Stomach (tissue), 9 donors: Measurements from ENCODE around the gene CCDC167. TPM values are rescaled to one million over a fixed set of nuclear protein-coding genes. Genes with fewer than 3 reads are reported as not detected.

Experiments
- DNase-seq, 2 donors: peaks; one replicate each; pipeline versions ENCODE4 v3.0.0 to v3.0.0-alpha.2; 2013 to 2019
- H3K27ac ChIP-seq, 5 donors: fragments of 200-600 bp in 4 of 5; sonication (generic) in 4 of 5; one replicate each; pipeline ENCODE4 v1.5.1; 2013 to 2019; ENCODE audit warnings: mild to moderate bottlenecking in 1 of 5, moderate library complexity in 1 of 5
- H3K27me3 ChIP-seq, 3 donors: fragments of 200-600 bp; sonication (generic); one replicate each; pipeline ENCODE4 v1.5.1; 2017 to 2019; ENCODE audit warnings: mixed run types in 1 of 3
- H3K36me3 ChIP-seq, 4 donors: fragments of 200-600 bp; sonication (generic); 1 replicate in 3 of 4; 2 replicates in 1 of 4; pipeline ENCODE4 v1.5.1; 2016 to 2019
- H3K4me1 ChIP-seq, 4 donors: fragments of 200-600 bp; sonication (generic); one replicate each; pipeline ENCODE4 v1.5.1; 2016 to 2019
- H3K4me3 ChIP-seq, 4 donors: fragments of 200-600 bp; sonication (generic) in 3 of 4; one replicate each; pipeline ENCODE4 v1.5.1; 2016 to 2019; ENCODE audit warnings: mild to moderate bottlenecking in 1 of 4
- H3K9me3 ChIP-seq, 4 donors: fragments of 200-600 bp; sonication (generic); one replicate each; pipeline ENCODE4 v1.5.1; 2016 to 2019
- EP300 ChIP-seq: sonication (generic); formaldehyde crosslinking; IDR thresholded peaks from one replicate; pipeline ENCODE4 v1.6.1; 2017; ENCODE audit warnings: antibody characterized with exemption
- POLR2A ChIP-seq, 4 donors: fragments of 450-650 bp; IDR thresholded peaks; one replicate each; pipeline ENCODE4 v1.6.1; 2016; ENCODE audit warnings: antibody characterized with exemption in 4 of 4, control low read depth in 2 of 4, mild to moderate bottlenecking in 1 of 4, moderate library complexity in 1 of 4
- POLR2AphosphoS5 ChIP-seq, 3 donors: sonication (generic); formaldehyde crosslinking; IDR thresholded peaks; one replicate each; pipeline ENCODE4 v1.6.1; 2016; ENCODE audit warnings: antibody characterized with exemption in 3 of 3
- WGBS, 5 donors: extraction: QIAGEN DNeasy Blood & Tissue Kit in 3 of 5; methylation state at CpG; one replicate each; pipeline versions ENCODE4 v1.1.5 to v1.1.7; 2013 to 2018; 5-methylcytosine and 5-hydroxymethylcytosine counted together
- intact Hi-C: fragments of 100-400 bp; cut with DNase I; formaldehyde crosslinking; loops from one replicate; pipeline ENCODE4 v1.15.1; 2023; ENCODE audit warnings: low total_unique reads
- polyA plus RNA-seq, 3 donors: library from polyadenylated mRNA; stranded (reverse); fragments of 200-250 nt; gene quantifications; one replicate each; pipeline ENCODE4 v1.2.3, GENCODE V29; 2013
- total RNA-seq, 5 donors: library from RNA; depleted of rRNA; stranded (reverse); fragments of >200 nt; gene quantifications; one replicate each; pipeline versions ENCODE4 v1.1.0 to v1.2.3, GENCODE V29; 2014 to 2016
- TF ChIP-seq, protein P1 (sequence below), 7 experiments: fragments of 450-650 bp in 4 of 7; fragments of 200-600 bp in 3 of 7; sonication (generic) in 3 of 7; IDR thresholded peaks; one replicate each; pipeline ENCODE4 v1.5.1; 2016 to 2019; ENCODE audit warnings: antibody characterized with exemption in 7 of 7, control low read depth in 2 of 7, mild to moderate bottlenecking in 1 of 7
- donor health status: healthy with polysubstance abuse.
- donor health status: Bipolar disorder and iron deficiency.
- donor health status: healthy.

CCDC167 gene
- total and polyA plus RNA-seq, 8 donors = 4.2 to 47.8 (median 42.5) TPM; not detected in 1

DNA sequence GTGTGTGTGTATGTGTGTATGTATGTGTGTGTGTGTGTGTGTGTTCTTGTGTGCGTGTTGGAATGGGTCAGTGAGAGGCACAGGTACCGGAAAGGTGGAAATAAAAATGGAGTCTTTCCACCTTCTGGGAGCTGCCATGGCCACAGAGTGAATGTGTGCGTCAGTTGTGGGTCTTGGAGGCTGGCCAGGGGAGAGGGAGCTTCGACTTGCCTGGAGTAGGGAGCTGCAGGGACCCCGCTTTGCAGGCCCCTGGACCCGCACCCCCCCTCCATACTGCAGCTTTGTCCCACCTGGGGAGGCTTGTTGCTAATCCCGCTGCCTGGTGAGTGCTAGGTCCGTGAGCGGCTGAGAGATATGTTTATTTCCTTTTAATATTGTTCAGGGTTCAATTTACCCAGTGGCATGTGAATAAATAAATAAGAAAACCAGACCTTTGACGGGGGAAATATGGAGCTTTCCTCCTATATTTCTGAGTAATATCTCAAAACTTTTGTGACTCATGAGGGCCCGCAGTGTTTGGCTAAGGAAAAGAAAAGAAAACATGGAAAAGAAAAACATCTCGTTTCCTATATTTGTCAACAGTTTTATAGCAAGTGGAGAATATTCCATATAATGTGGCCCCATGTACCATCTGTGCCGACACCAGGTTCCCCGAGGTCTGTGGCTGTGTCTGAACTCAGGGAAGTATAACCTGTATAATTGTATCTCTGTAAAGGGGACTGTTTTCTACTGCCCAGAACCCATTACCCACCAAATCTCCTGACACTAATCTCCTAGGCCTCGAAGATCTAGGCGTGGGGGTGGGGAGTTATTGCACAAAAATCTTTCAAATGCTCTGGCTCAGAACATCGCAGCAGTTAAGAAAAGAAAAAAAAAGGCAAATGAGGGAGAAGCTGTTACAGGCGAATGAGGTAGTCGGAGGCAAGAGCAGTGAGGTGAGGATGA is 24.6 kb upstream of the CCDC167 start:
- WGBS, 5 donors = 58 to 71% (median 66%) methylated on average over 19 of the region's 19 CpGs

DNA sequence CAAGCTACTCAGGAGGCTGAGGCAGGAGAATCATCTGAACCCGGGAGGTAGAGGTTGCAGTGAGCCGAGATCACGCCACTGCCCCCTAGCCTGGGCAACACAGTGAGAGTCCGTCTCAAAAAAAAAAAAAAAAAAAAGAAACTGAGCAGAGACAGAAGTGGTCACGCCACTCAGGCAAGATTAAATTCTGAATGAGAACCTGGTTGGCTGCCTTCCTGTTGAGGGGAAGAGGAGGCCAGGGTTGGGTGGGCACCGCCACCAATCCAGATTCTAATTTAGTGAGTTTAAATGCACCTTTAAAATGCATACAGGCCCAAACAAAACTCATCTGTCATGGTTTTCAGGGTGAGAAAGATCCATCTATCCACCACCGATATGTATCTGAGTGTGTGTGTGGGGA is 23.7 kb upstream of the CCDC167 start:
- Histone ChIP-seq H3K36me3 (no peaks in the 10 kb centered on the region), H3K9me3 (peaks cover 0 to 7% (median 0%) of the 10 kb centered on the region in 4 donors), H3K4me3 (no peak overlapping the region), H3K27ac (no peak overlapping the region), H3K4me1 (no peaks in the 10 kb centered on the region), H3K27me3 (peaks cover 0 to 44% (median 20%) of the 10 kb centered on the region in 3 donors)
- TF ChIP-seq POLR2AphosphoS5 (IDR thresholded peaks at IDR 0.05) (no peak), POLR2A (IDR thresholded peaks at IDR 0.05) (no peak), EP300 (no peak)
- TF ChIP-seq, protein P1, sequence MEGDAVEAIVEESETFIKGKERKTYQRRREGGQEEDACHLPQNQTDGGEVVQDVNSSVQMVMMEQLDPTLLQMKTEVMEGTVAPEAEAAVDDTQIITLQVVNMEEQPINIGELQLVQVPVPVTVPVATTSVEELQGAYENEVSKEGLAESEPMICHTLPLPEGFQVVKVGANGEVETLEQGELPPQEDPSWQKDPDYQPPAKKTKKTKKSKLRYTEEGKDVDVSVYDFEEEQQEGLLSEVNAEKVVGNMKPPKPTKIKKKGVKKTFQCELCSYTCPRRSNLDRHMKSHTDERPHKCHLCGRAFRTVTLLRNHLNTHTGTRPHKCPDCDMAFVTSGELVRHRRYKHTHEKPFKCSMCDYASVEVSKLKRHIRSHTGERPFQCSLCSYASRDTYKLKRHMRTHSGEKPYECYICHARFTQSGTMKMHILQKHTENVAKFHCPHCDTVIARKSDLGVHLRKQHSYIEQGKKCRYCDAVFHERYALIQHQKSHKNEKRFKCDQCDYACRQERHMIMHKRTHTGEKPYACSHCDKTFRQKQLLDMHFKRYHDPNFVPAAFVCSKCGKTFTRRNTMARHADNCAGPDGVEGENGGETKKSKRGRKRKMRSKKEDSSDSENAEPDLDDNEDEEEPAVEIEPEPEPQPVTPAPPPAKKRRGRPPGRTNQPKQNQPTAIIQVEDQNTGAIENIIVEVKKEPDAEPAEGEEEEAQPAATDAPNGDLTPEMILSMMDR (IDR thresholded peaks at IDR 0.05) = no peak
- DNase-seq = no peak
- intact Hi-C loops = no loop called here
- 53 to 76% (median 62%) methylated on average over 6 to 7 of the region's 7 CpGs for WGBS, 5 donors

More for the DNA sequence above, 24.6 kb upstream of the CCDC167 start:
- DNase-seq = no peak
- Histone ChIP-seq H3K27me3 (peaks cover 0 to 53% (median 24%) of the 10 kb centered on the region in 3 donors), H3K27ac (no peak overlapping the region), H3K9me3 (peaks cover 0 to 1% (median 0%) of the 10 kb centered on the region in 4 donors), H3K4me1 (no peaks in the 10 kb centered on the region), H3K36me3 (no peaks in the 10 kb centered on the region), H3K4me3 (no peak overlapping the region)
- TF ChIP-seq POLR2A (IDR thresholded peaks at IDR 0.05) (no peak), POLR2AphosphoS5 (IDR thresholded peaks at IDR 0.05) (no peak), EP300 (no peak)
- TF ChIP-seq, protein P1 (IDR thresholded peaks at IDR 0.05) = no peak
- intact Hi-C loops = no loop called here

DNA sequence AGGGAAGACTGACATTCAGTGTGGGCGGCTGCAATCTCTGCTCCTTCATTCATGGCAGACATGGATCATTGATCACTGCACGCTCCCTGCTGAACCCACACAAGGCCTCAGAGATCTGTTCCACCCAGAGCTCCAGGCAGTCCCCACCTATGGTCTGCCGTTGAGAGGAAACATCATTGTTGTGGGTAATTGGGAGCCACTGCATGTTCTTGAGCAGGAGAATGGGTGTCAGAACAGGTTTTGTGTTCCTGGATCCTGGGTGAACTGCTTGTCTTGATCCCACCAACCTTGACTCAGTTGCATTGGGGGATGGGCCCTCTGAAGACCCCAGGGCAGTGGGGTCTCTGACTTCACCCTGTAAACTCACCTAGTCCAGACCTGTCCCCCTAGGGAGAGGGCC is 23.1 kb upstream of the CCDC167 start:
- Histone ChIP-seq H3K4me1 (no peaks in the 10 kb centered on the region), H3K27me3 (peaks cover 0 to 38% (median 19%) of the 10 kb centered on the region in 3 donors), H3K9me3 (peaks cover 0 to 7% (median 0%) of the 10 kb centered on the region in 4 donors), H3K4me3 (no peak overlapping the region), H3K27ac (no peak overlapping the region), H3K36me3 (no peaks in the 10 kb centered on the region)
- WGBS, 5 donors = 84 to 93% (median 91%) methylated on average over 3 of the region's 3 CpGs
- intact Hi-C loops = no loop called here
- no peak for DNase-seq
- TF ChIP-seq POLR2AphosphoS5 (IDR thresholded peaks at IDR 0.05) = no peak
- TF ChIP-seq, protein P1 (IDR thresholded peaks at IDR 0.05) = no peak
- TF ChIP-seq EP300 = no peak
- TF ChIP-seq POLR2A (IDR thresholded peaks at IDR 0.05) = no peak

DNA sequence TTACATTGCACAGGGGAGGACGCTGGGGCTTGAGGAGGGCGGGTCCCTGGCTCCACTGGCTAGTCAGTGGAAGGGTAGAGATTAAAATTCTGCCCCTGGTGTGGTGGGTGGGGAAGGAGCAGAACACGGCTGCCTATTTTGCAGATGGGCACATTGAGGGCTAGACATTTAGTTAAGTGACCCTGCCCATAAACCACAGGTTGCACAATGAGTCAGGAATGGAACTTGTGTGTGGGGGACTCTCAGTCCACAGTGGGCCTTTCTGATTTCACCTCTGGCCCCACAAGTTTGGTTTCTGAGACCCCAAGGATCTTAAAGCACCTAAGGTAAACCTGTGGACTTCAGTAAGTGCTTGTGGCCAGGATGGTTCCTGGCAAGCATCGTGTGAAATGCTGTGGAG is 22.0 kb upstream of the CCDC167 start:
- no peak for DNase-seq
- intact Hi-C loops = no loop called here
- TF ChIP-seq, protein P1 (IDR thresholded peaks at IDR 0.05) = no peak
- TF ChIP-seq POLR2A (IDR thresholded peaks at IDR 0.05) = no peak
- Histone ChIP-seq H3K27me3 (peaks cover 0 to 28% (median 19%) of the 10 kb centered on the region in 3 donors), H3K4me3 (no peak overlapping the region), H3K4me1 (peaks cover 0 to 3% (median under 1%) of the 10 kb centered on the region in 4 donors), H3K36me3 (no peaks in the 10 kb centered on the region), H3K27ac (no peak overlapping the region), H3K9me3 (peaks cover 0 to 7% (median 0%) of the 10 kb centered on the region in 4 donors)
- WGBS, 5 donors = 47 to 67% (median 59%) methylated on average over 4 of the region's 4 CpGs
